22Rv1 (cell line): ENCODE data around the gene TRERF1.

Experiments used
- ZFX ChIP-seq: fragments of 450-650 bp; IDR thresholded peaks from 2 replicates; pipeline ENCODE4 v1.6.1; 2017; ENCODE audit warnings: antibody characterized with exemption, borderline replicate concordance
- TF ChIP-seq, protein P1 (sequence below): fragments of 450-650 bp; IDR thresholded peaks from 2 replicates; pipeline ENCODE4 v1.5.1; 2017; ENCODE audit warnings: mild to moderate bottlenecking

- TF ChIP-seq, protein P1, sequence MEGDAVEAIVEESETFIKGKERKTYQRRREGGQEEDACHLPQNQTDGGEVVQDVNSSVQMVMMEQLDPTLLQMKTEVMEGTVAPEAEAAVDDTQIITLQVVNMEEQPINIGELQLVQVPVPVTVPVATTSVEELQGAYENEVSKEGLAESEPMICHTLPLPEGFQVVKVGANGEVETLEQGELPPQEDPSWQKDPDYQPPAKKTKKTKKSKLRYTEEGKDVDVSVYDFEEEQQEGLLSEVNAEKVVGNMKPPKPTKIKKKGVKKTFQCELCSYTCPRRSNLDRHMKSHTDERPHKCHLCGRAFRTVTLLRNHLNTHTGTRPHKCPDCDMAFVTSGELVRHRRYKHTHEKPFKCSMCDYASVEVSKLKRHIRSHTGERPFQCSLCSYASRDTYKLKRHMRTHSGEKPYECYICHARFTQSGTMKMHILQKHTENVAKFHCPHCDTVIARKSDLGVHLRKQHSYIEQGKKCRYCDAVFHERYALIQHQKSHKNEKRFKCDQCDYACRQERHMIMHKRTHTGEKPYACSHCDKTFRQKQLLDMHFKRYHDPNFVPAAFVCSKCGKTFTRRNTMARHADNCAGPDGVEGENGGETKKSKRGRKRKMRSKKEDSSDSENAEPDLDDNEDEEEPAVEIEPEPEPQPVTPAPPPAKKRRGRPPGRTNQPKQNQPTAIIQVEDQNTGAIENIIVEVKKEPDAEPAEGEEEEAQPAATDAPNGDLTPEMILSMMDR, result no peak
- TF ChIP-seq ZFX, result no peak
Observed at GRCh38 chr6:42404484-42404883, 47.2 kb downstream of the TRERF1 start.
